ACC112 (cell line): ENCODE measurements around the gene ZNF451.

Experiments used
- H2AFZ ChIP-seq: fragments of 200-600 bp; sonication (generic); one replicate; pipeline ENCODE4 v1.6.0; 2017; ENCODE audit warnings: antibody characterized with exemption, low read length; ENCODE audit not compliant: unreplicated experiment
- H3K27ac ChIP-seq: fragments of 200-600 bp; sonication (generic); 2 replicates; pipeline ENCODE4 v1.5.1; 2014; ENCODE audit warnings: low read depth, mild to moderate bottlenecking, antibody characterized with exemption, low read length, moderate library complexity
- H3K27me3 ChIP-seq: fragments of 200-600 bp; sonication (generic); 2 replicates; pipeline ENCODE4 v1.6.1; 2014; ENCODE audit warnings: mild to moderate bottlenecking, antibody characterized with exemption, low read length, moderate library complexity, mixed read lengths; ENCODE audit not compliant: insufficient read depth
- H3K36me3 ChIP-seq: fragments of 200-600 bp; sonication (generic); 2 replicates; pipeline ENCODE4 v1.6.1; 2016; ENCODE audit warnings: mild to moderate bottlenecking, antibody characterized with exemption, low read length, moderate library complexity, mixed read lengths; ENCODE audit not compliant: insufficient read depth
- H3K4me1 ChIP-seq: fragments of 200-600 bp; sonication (generic); one replicate; pipeline ENCODE4 v1.6.1; 2016; ENCODE audit warnings: low read length, mixed read lengths; ENCODE audit not compliant: insufficient read depth, unreplicated experiment, control insufficient read depth
- H3K4me3 ChIP-seq: fragments of 200-600 bp; sonication (generic); 2 replicates; pipeline ENCODE4 v1.5.1; 2014; ENCODE audit warnings: mild to moderate bottlenecking, low read depth, low read length
- H3K79me2 ChIP-seq: fragments of 200-600 bp; sonication (generic); one replicate; pipeline ENCODE4 v1.6.0; 2016; ENCODE audit warnings: low read length; ENCODE audit not compliant: control insufficient read depth, unreplicated experiment, insufficient read depth

Gene ZNF451

GRCh38 chr6:57201718-57202117, 111.7 kb downstream of the ZNF451 start:
- Histone ChIP-seq H3K36me3 (0 out of 2 replicates have a peak, but pooled peaks cover 8% of the 10 kb centered on the region), H3K27ac (no peak overlapping the region), H3K4me1 (peaks cover 20% of the 10 kb centered on the region), H3K4me3 (no peak overlapping the region), H3K79me2 (peaks cover 39% of the 10 kb centered on the region), H3K27me3 (no peaks in the 10 kb centered on the region), H2AFZ (no peak overlapping the region)

GRCh38 chr6:57205550-57206328, 115.8 kb downstream of the ZNF451 start:
- Histone ChIP-seq H3K4me1 (peaks cover 22% of the 10 kb centered on the region), H3K27ac (no peak overlapping the region), H3K79me2 (peaks cover 70% of the 10 kb centered on the region)

GRCh38 chr6:57207141-57207540, 117.2 kb downstream of the ZNF451 start:
- no peak overlapping the region for H3K4me3 ChIP-seq
- H3K79me2 ChIP-seq = peaks cover 75% of the 10 kb centered on the region
- H3K27me3 ChIP-seq = no peaks in the 10 kb centered on the region
- H2AFZ ChIP-seq = no peak overlapping the region
- H3K4me1 ChIP-seq = peaks cover 22% of the 10 kb centered on the region
- H3K36me3 ChIP-seq = peaks cover 6% of the 10 kb centered on the region; the same call in 1 of the 2 replicates
- peak overlapping the region; percentile 21 for H3K27ac ChIP-seq

More at GRCh38 chr6:57205550-57206328, 115.8 kb downstream of the ZNF451 start:
- no peak overlapping the region for H3K4me3 ChIP-seq
- peaks cover 7% of the 10 kb centered on the region; the same call in 1 of the 2 replicates for H3K36me3 ChIP-seq
- H3K27me3 ChIP-seq = no peaks in the 10 kb centered on the region
- H2AFZ ChIP-seq = no peak overlapping the region

- peaks cover 76% of the 10 kb centered on the region for H3K79me2 ChIP-seq
- H3K27ac ChIP-seq = no peak overlapping the region; the same call in 1 of the 2 replicates
Observed at GRCh38 chr6:57207872-57208271, 117.9 kb downstream of the ZNF451 start.

GRCh38 chr6:57209030-57209429, 119.0 kb downstream of the ZNF451 start:
- Histone ChIP-seq H3K27ac (no peak overlapping the region), H3K79me2 (peaks cover 79% of the 10 kb centered on the region), H3K4me3 (no peak overlapping the region), H3K4me1 (peaks cover 22% of the 10 kb centered on the region), H2AFZ (no peak overlapping the region), H3K27me3 (no peaks in the 10 kb centered on the region), H3K36me3 (peaks cover 3% of the 10 kb centered on the region; the same call in 1 of the 2 replicates)

More at GRCh38 chr6:57207872-57208271, 117.9 kb downstream of the ZNF451 start:
- Histone ChIP-seq H3K4me3 (no peak overlapping the region), H3K4me1 (peaks cover 22% of the 10 kb centered on the region), H3K27me3 (no peaks in the 10 kb centered on the region), H2AFZ (no peak overlapping the region), H3K36me3 (peaks cover 3% of the 10 kb centered on the region; the same call in 1 of the 2 replicates)

GRCh38 chr6:57210060-57210459, 120.1 kb downstream of the ZNF451 start:
- H3K36me3 ChIP-seq = peaks cover 3% of the 10 kb centered on the region; the same call in 1 of the 2 replicates
- no peak overlapping the region for H3K27ac ChIP-seq
- H3K79me2 ChIP-seq = peaks cover 87% of the 10 kb centered on the region
- no peak overlapping the region for H2AFZ ChIP-seq
- no peaks in the 10 kb centered on the region for H3K27me3 ChIP-seq
- peaks cover 22% of the 10 kb centered on the region for H3K4me1 ChIP-seq
- no peak overlapping the region for H3K4me3 ChIP-seq

- H2AFZ ChIP-seq = no peak overlapping the region
- H3K27ac ChIP-seq = no peak overlapping the region
- no peak overlapping the region for H3K4me3 ChIP-seq
- no peaks in the 10 kb centered on the region for H3K27me3 ChIP-seq
- H3K4me1 ChIP-seq = peaks cover 16% of the 10 kb centered on the region
- peaks cover 4% of the 10 kb centered on the region; the same call in 1 of the 2 replicates for H3K36me3 ChIP-seq
- H3K79me2 ChIP-seq = peaks cover 97% of the 10 kb centered on the region
Observed at GRCh38 chr6:57215260-57215659, 125.3 kb downstream of the ZNF451 start.

- peaks cover 98% of the 10 kb centered on the region for H3K79me2 ChIP-seq
- no peak overlapping the region for H3K27ac ChIP-seq
- peaks cover 16% of the 10 kb centered on the region for H3K4me1 ChIP-seq
- peak overlapping the region; percentile 9; the same call in 1 of the 2 replicates for H3K4me3 ChIP-seq
- H3K27me3 ChIP-seq = no peaks in the 10 kb centered on the region
- H2AFZ ChIP-seq = no peak overlapping the region
- H3K36me3 ChIP-seq = peaks cover 4% of the 10 kb centered on the region; the same call in 1 of the 2 replicates
Observed at GRCh38 chr6:57216235-57217101, 126.5 kb downstream of the ZNF451 start.

GRCh38 chr6:57217270-57217669, 127.3 kb downstream of the ZNF451 start:
- Histone ChIP-seq H3K27me3 (no peaks in the 10 kb centered on the region), H2AFZ (no peak overlapping the region), H3K4me3 (no peak overlapping the region), H3K27ac (no peak overlapping the region), H3K4me1 (peaks cover 16% of the 10 kb centered on the region), H3K79me2 (peaks cover 92% of the 10 kb centered on the region), H3K36me3 (peaks cover 4% of the 10 kb centered on the region; the same call in 1 of the 2 replicates)
